IMR-90 (cell line): Measurements from ENCODE around the gene DDX31. TPM values are rescaled to one million over a fixed set of nuclear protein-coding genes. Genes with fewer than 3 reads are reported as not detected.

Experiments
- ATAC-seq: fragments of 200-7000 bp; cut with Tn5 transposase; 2 replicates; pipeline ENCODE4 v1.9.1; 2020; ENCODE audit warnings: low read depth, mild to moderate bottlenecking, moderate library complexity
- BruUV-seq: library from RNA; stranded (reverse); fragments of 400-500 nt; replicated peaks from 2 replicates; lab custom pipeline; 2021; lab: Mats Ljungman, UMichigan
- CTCF ChIA-PET: fragments of 300-600 bp; formaldehyde crosslinking; extraction: SDS; loops from one replicate; lab custom pipeline; 2021; ENCODE audit warnings: antibody characterized with exemption; lab: Yijun Ruan, JAX
- POLR2A ChIA-PET: fragments of 300-600 bp; sonication (Branson Sonifier 250); formaldehyde crosslinking; loops from one replicate; lab custom pipeline; 2022; ENCODE audit warnings: antibody characterized with exemption; ENCODE audit not compliant: unreplicated experiment; lab: Charles Lee
- DNase-seq: peaks from one replicate; pipeline ENCODE4 v3.0.0; 2013
- H2AFZ ChIP-seq: replicated peaks from 2 replicates; pipeline ENCODE3; 2013; ENCODE audit warnings: low read length, mild to moderate bottlenecking; ENCODE audit not compliant: poor library complexity
- H2AK5ac ChIP-seq: 2 replicates; pipeline ENCODE4 v1.6.1; 2013; ENCODE audit warnings: low read depth, low read length, inconsistent platforms
- H2AK9ac ChIP-seq: replicated peaks from 2 replicates; pipeline ENCODE3; 2013; ENCODE audit warnings: mild to moderate bottlenecking, low read depth, low read length, moderate library complexity; ENCODE audit not compliant: poor library complexity
- H2BK120ac ChIP-seq: 2 replicates; pipeline ENCODE4 v1.6.1; 2013; ENCODE audit warnings: low read depth, low read length, inconsistent platforms
- H2BK15ac ChIP-seq: 3 replicates; pipeline ENCODE4 v1.6.1; 2013; ENCODE audit warnings: low read depth, low read length, inconsistent platforms
- H2BK20ac ChIP-seq: 2 replicates; pipeline ENCODE4 v1.6.1; 2013; ENCODE audit warnings: low read depth, mild to moderate bottlenecking, inconsistent platforms, low read length, moderate library complexity
- H2BK5ac ChIP-seq: 2 replicates; pipeline ENCODE4 v1.6.1; 2013; ENCODE audit warnings: mild to moderate bottlenecking, low read depth, low read length, inconsistent platforms; ENCODE audit not compliant: poor library complexity, severe bottlenecking
- H3K14ac ChIP-seq: replicated peaks from 2 replicates; pipeline ENCODE4 v1.6.1; 2013; ENCODE audit warnings: low read depth, low read length, inconsistent platforms
- H3K18ac ChIP-seq: 2 replicates; pipeline ENCODE4 v1.6.1; 2013; ENCODE audit warnings: low read depth, low read length, control low read depth
- H3K23ac ChIP-seq: 2 replicates; pipeline ENCODE4 v1.6.1; 2013; ENCODE audit warnings: low read depth, low read length, inconsistent platforms
- H3K27ac ChIP-seq: 2 replicates; pipeline ENCODE4 v1.5.1; 2013; ENCODE audit warnings: mild to moderate bottlenecking, control low read depth, low read length; ENCODE audit not compliant: insufficient read depth
- H3K27me3 ChIP-seq: 2 replicates; pipeline ENCODE4 v1.6.1; 2013; ENCODE audit warnings: low read length; ENCODE audit not compliant: control insufficient read depth, insufficient read depth
- H3K36me3 ChIP-seq: 2 replicates; pipeline ENCODE4 v1.6.1; 2013; ENCODE audit warnings: low read length, mixed read lengths; ENCODE audit not compliant: control insufficient read depth, insufficient read depth
- H3K4ac ChIP-seq: 2 replicates; pipeline ENCODE4 v1.6.1; 2013; ENCODE audit warnings: low read depth, low read length, inconsistent platforms
- H3K4me1 ChIP-seq: 2 replicates; pipeline ENCODE4 v1.6.1; 2013; ENCODE audit warnings: low read length, mixed read lengths; ENCODE audit not compliant: control insufficient read depth, insufficient read depth
- H3K4me2 ChIP-seq: 2 replicates; pipeline ENCODE4 v1.6.1; 2013; ENCODE audit warnings: low read depth, mild to moderate bottlenecking, control low read depth, low read length, moderate library complexity
- H3K4me3 ChIP-seq: 2 replicates; pipeline ENCODE4 v1.5.1; 2013; ENCODE audit warnings: low read depth, mild to moderate bottlenecking, control low read depth, low read length, moderate library complexity; ENCODE audit not compliant: insufficient read depth
- H3K56ac ChIP-seq: 2 replicates; pipeline ENCODE4 v1.6.1; 2013; ENCODE audit warnings: low read length, inconsistent platforms; ENCODE audit not compliant: insufficient read depth; ENCODE audit errors: extremely low read depth
- H3K79me1 ChIP-seq, 2 experiments: 2 replicates each; pipeline ENCODE4 v1.6.1; 2013; ENCODE audit warnings: low read length in 2 of 2, inconsistent platforms in 1 of 2, low read depth in 1 of 2
- H3K9ac ChIP-seq: 2 replicates; pipeline ENCODE4 v1.6.1; 2013; ENCODE audit warnings: low read depth, low read length, control low read depth
- H3K9me1 ChIP-seq: 2 replicates; pipeline ENCODE4 v1.6.1; 2013; ENCODE audit warnings: low read length, inconsistent platforms; ENCODE audit not compliant: insufficient read depth
- H3K9me3 ChIP-seq: 2 replicates; pipeline ENCODE4 v1.6.1; 2013; ENCODE audit warnings: low read length; ENCODE audit not compliant: control insufficient read depth, insufficient read depth
- H4K20me1 ChIP-seq: 2 replicates; pipeline ENCODE4 v1.6.1; 2013; ENCODE audit warnings: low read length, inconsistent platforms; ENCODE audit not compliant: insufficient read depth
- H4K5ac ChIP-seq: 2 replicates; pipeline ENCODE4 v1.6.1; 2013; ENCODE audit warnings: mild to moderate bottlenecking, low read depth, low read length, control low read depth
- H4K8ac ChIP-seq, 2 experiments: 2 replicates each; pipeline ENCODE4 v1.6.1; 2013; ENCODE audit warnings: low read depth in 2 of 2, low read length in 2 of 2, control low read depth in 1 of 2, inconsistent platforms in 1 of 2
- H4K91ac ChIP-seq: 2 replicates; pipeline ENCODE4 v1.6.1; 2013; ENCODE audit warnings: low read depth, low read length, inconsistent platforms; ENCODE audit not compliant: insufficient read depth
- CHD1 ChIP-seq: IDR thresholded peaks from 2 replicates; pipeline ENCODE4 v1.6.1; 2012; ENCODE audit warnings: low read depth, low read length, improper control_type of control experiment
- CTCF ChIP-seq: conservative IDR thresholded peaks from 2 replicates; pipeline ENCODE4 v1.5.1; 2012; ENCODE audit warnings: mild to moderate bottlenecking, low read depth, low read length, improper control_type of control experiment
- FOS ChIP-seq: fragments of 150-350 bp; IDR thresholded peaks from 2 replicates; pipeline ENCODE4 v1.6.1; 2016; ENCODE audit warnings: low read depth, low read length
- MXI1 ChIP-seq: IDR thresholded peaks from 2 replicates; pipeline ENCODE4 v1.6.1; 2012; ENCODE audit warnings: low read depth, mild to moderate bottlenecking, low read length, moderate library complexity, borderline replicate concordance
- NFE2L2 ChIP-seq: fragments of 150-350 bp; IDR thresholded peaks from 2 replicates; pipeline ENCODE4 v1.6.1; 2016; ENCODE audit warnings: low read depth, mild to moderate bottlenecking, low read length
- POLR2A ChIP-seq: IDR thresholded peaks from 2 replicates; pipeline ENCODE4 v1.6.1; 2012; ENCODE audit warnings: mild to moderate bottlenecking, low read depth, low read length
- RAD21 ChIP-seq: IDR thresholded peaks from 2 replicates; pipeline ENCODE4 v1.6.1; 2012; ENCODE audit warnings: low read length, improper control_type of control experiment
- RCOR1 ChIP-seq: IDR thresholded peaks from 2 replicates; pipeline ENCODE4 v1.6.1; 2012; ENCODE audit warnings: mild to moderate bottlenecking, low read length, improper control_type of control experiment; ENCODE audit not compliant: insufficient replicate concordance
- RFX5 ChIP-seq: IDR thresholded peaks from 2 replicates; pipeline ENCODE4 v1.8.0; 2012; ENCODE audit warnings: low read depth, mild to moderate bottlenecking, low read length, moderate library complexity
- SMC3 ChIP-seq: fragments of 150-350 bp; IDR thresholded peaks from 2 replicates; pipeline ENCODE4 v1.6.1; 2016; ENCODE audit warnings: low read depth, mild to moderate bottlenecking, antibody characterized with exemption, low read length, moderate library complexity
- WGBS, 2 experiments: methylation state at CpG; one replicate each; pipeline versions ENCODE4 v1.1.5 to v1.1.7; 2013; ENCODE audit warnings: missing lambda C conversion rate in 2 of 2; ENCODE audit not compliant: insufficient read length in 1 of 2; ENCODE audit errors: extremely low coverage in 2 of 2; 5-methylcytosine and 5-hydroxymethylcytosine counted together
- dilution Hi-C: fragments of 300-500 bp; cut with HindIII; formaldehyde crosslinking; loops from one replicate; pipeline ENCODE4 v1.14.3; 2018; ENCODE audit warnings: low sequenced_read_pairs; ENCODE audit not compliant: unreplicated experiment
- in situ Hi-C: fragments of 300-500 bp; cut with MboI; formaldehyde crosslinking; loops from 3 replicates; pipeline ENCODE4 v1.14.3; 2019; ENCODE audit warnings: low sequenced_read_pairs, inconsistent platforms, mixed read lengths
- intact Hi-C: fragments of 100-400 bp; cut with micrococcal nuclease; formaldehyde crosslinking; loops from 2 replicates; pipeline ENCODE4 v1.10.0; 2022
- polyA plus RNA-seq, 3 experiments: library from polyadenylated mRNA; depleted of rRNA; stranded (reverse); fragments of >200 nt; gene quantifications; 2 replicates each; pipeline ENCODE4 v1.2.3, GENCODE V29; 2012; ENCODE audit warnings: low replicate concordance in 1 of 3
- total RNA-seq: library from RNA; depleted of rRNA; stranded (reverse); fragments of >200 nt; gene quantifications from 2 replicates; pipeline ENCODE4 v1.2.3, GENCODE V29; 2012
- TF ChIP-seq, protein P1 (sequence below): fragments of 150-350 bp; IDR thresholded peaks from 2 replicates; pipeline ENCODE4 v1.6.1; 2017; ENCODE audit warnings: mild to moderate bottlenecking, antibody characterized with exemption, low read length, low read depth

The DDX31 gene
- total and polyA plus RNA-seq, 2 of the 4 experiments (the other 2 are of a cell fraction) = 10.7 to 14.0 TPM

DNA sequence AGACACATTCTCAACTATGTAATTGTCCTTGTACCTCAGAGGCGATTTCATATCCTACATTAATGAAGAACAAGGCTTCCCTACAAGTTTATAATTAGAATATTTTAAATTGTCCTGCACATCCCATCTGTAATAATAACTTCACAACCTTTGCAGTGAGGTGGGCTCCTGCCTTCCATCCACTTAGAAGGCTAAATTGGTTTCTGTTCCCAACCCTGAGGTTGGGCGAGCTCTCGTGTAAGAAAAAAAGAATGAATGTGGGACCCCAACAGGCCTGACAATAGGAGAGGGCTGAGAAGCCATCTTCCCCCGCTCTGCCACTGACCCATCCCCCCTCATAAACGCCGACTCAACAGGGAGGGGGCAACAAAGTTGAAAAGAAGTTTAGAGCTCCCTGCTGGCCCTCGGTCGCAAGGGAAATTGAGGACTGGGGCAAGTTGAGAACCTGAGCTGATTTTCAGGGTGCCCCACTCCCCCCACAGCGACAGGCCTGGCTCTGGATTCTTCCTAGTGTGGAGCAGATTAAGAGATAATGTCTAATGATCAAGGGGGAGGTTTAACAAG lies 78.0 kb downstream of the DDX31 start:
- Histone ChIP-seq H3K4ac (no peak overlapping the region), H3K4me1 (no peaks in the 10 kb centered on the region; the same call in 1 of the 2 replicates), H3K36me3 (peaks cover 6% of the 10 kb centered on the region), H3K9me3 (no peaks in the 10 kb centered on the region), H4K5ac (no peak overlapping the region), H3K27me3 (peaks cover 52% of the 10 kb centered on the region), H2BK20ac (no peak overlapping the region), H4K8ac (no peak overlapping the region), H2AFZ (no peak overlapping the region), H3K4me3 (no peak overlapping the region), H3K9ac (no peak overlapping the region), H3K27ac (no peak overlapping the region), H4K91ac (no peak overlapping the region), H2AK9ac (no peak overlapping the region), H2BK120ac (no peak overlapping the region), H2BK5ac (no peak overlapping the region), H3K14ac (no peak overlapping the region), H3K9me1 (no peaks in the 10 kb centered on the region; the same call in 1 of the 2 replicates), H3K4me2 (no peak overlapping the region), H4K20me1 (peaks cover 21% of the 10 kb centered on the region), H3K79me1 (no peaks in the 10 kb centered on the region), H3K18ac (no peak overlapping the region), H3K23ac (no peak overlapping the region), H2BK15ac (no peak overlapping the region), H2AK5ac (no peak overlapping the region), H3K56ac (no peak overlapping the region)
- dilution Hi-C loops (no loop called here), in situ Hi-C loops (no loop called here), intact Hi-C loops (no loop called here)
- TF ChIP-seq NFE2L2 (no peak), CHD1 (no peak), RAD21 (no peak), RFX5 (no peak), FOS (no peak), SMC3 (no peak), POLR2A (no peak), CTCF (no peak), RCOR1 (no peak), MXI1 (no peak)
- TF ChIP-seq, protein P1, sequence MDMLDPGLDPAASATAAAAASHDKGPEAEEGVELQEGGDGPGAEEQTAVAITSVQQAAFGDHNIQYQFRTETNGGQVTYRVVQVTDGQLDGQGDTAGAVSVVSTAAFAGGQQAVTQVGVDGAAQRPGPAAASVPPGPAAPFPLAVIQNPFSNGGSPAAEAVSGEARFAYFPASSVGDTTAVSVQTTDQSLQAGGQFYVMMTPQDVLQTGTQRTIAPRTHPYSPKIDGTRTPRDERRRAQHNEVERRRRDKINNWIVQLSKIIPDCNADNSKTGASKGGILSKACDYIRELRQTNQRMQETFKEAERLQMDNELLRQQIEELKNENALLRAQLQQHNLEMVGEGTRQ = no peak
- CTCF ChIA-PET = no interaction called here
- DNase-seq (no peak), ATAC-seq (no peak)
- no CpG with 5 or more reads among the region's 9 CpGs for WGBS, 2 experiments
- POLR2A ChIA-PET = no interaction called here
- no TSS peak for BruUV-seq
